ENCODE data around the gene CLPTM1L.
"Not testable (repeated sequence)": the region's sequence is repeated elsewhere in the genome, so short reads cannot be mapped to it uniquely, and the experiment has no call there.

The CLPTM1L gene

DNA sequence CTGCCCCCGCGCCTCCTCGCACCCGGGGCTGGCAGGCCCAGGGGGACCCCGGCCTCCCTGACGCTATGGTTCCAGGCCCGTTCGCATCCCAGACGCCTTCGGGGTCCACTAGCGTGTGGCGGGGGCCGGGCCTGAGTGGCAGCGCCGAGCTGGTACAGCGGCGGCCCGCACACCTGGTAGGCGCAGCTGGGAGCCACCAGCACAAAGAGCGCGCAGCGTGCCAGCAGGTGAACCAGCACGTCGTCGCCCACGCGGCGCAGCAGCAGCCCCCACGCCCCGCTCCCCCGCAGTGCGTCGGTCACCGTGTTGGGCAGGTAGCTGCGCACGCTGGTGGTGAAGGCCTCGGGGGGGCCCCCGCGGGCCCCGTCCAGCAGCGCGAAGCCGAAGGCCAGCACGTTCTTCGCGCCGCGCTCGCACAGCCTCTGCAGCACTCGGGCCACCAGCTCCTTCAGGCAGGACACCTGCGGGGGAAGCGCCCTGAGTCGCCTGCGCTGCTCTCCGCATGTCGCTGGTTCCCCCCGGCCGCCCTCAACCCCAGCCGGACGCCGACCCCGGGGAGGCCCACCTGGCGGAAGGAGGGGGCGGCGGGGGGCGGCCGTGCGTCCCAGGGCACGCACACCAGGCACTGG, 50.6 kb downstream of the CLPTM1L start:
- FAIRE-seq (no peak), DNase-seq (ENCODE audit: insufficient read length, low spot score) (no peak)
- TF ChIP-seq CTCF (IDR thresholded peaks at IDR 0.05; ENCODE audit: insufficient read depth, missing control alignments), result no peak

DNA sequence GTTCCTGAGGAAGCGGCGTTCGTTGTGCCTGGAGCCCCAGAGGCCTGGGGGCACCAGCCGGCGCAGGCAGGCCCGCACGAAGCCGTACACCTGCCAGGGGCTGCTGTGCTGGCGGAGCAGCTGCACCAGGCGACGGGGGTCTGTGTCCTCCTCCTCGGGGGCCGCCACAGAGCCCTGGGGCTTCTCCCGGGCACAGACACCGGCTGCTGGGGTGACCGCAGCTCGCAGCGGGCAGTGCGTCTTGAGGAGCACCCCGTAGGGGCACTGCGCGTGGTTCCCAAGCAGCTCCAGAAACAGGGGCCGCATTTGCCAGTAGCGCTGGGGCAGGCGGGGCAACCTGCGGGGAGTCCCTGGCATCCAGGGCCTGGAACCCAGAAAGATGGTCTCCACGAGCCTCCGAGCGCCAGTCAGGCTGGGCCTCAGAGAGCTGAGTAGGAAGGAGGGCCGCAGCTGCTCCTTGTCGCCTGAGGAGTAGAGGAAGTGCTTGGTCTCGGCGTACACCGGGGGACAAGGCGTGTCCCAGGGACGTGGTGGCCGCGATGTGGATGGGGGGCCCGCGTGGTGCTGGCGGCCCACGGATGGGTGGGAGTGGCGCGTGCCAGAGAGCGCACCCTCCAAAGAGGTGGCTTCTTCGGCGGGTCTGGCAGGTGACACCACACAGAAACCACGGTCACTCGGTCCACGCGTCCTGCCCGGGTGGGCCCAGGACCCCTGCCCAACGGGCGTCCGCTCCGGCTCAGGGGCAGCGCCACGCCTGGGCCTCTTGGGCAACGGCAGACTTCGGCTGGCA, 51.3 kb downstream of the CLPTM1L start:
- no peak for TF ChIP-seq CTCF (IDR thresholded peaks at IDR 0.05; ENCODE audit: insufficient read depth, missing control alignments)
- no peak for DNase-seq (ENCODE audit: insufficient read length, low spot score)
- no peak for FAIRE-seq

- FAIRE-seq (no peak), DNase-seq (ENCODE audit: insufficient read length, low spot score) (no peak)
- no peak for TF ChIP-seq CTCF (IDR thresholded peaks at IDR 0.05; ENCODE audit: insufficient read depth, missing control alignments)
Observed at GRCh38 chr5:1292846-1293415, 52.0 kb downstream of the CLPTM1L start.

- no peak for DNase-seq (ENCODE audit: insufficient read length, low spot score)
- no peak for TF ChIP-seq CTCF (IDR thresholded peaks at IDR 0.05; ENCODE audit: insufficient read depth, missing control alignments)
- FAIRE-seq, result no peak
Observed at GRCh38 chr5:1292139-1292538, 52.8 kb downstream of the CLPTM1L start.

- DNase-seq (ENCODE audit: insufficient read length, low spot score) (no peak), FAIRE-seq (no peak)
- no peak for TF ChIP-seq CTCF (IDR thresholded peaks at IDR 0.05; ENCODE audit: insufficient read depth, missing control alignments)
Observed at GRCh38 chr5:1291611-1292080, 53.3 kb downstream of the CLPTM1L start.

- not testable (repeated sequence) for DNase-seq (ENCODE audit: insufficient read length, low spot score); FAIRE-seq
Observed at GRCh38 chr5:1290956-1291355, 53.9 kb downstream of the CLPTM1L start.

DNA sequence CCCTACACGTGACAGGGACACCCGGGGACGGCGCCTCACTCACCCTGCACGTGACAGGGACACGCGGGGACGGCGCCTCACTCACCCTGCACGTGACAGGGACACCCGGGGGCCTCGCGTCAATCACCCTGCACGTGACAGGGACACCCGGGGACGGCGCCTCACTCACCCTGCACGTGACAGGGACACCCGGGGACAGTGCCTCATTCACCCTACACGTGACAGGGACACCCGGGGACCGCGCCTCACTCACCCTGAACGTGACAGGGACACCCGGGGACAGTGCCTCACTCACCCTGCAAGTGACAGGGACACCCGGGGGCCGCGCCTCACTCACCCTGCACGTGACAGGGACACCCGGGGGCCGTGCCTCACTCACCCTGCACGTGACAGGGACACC, 55.3 kb downstream of the CLPTM1L start:
- DNase-seq (ENCODE audit: insufficient read length, low spot score); FAIRE-seq: not testable (repeated sequence)
